ENCODE data around the gene PAK4.
A peak's percentile ranks its signal among the peaks of the same experiment; 100 is the strongest.
"Not testable (repeated sequence)": the region's sequence is repeated elsewhere in the genome, so short reads cannot be mapped to it uniquely, and the experiment has no call there.

PAK4 gene

DNA sequence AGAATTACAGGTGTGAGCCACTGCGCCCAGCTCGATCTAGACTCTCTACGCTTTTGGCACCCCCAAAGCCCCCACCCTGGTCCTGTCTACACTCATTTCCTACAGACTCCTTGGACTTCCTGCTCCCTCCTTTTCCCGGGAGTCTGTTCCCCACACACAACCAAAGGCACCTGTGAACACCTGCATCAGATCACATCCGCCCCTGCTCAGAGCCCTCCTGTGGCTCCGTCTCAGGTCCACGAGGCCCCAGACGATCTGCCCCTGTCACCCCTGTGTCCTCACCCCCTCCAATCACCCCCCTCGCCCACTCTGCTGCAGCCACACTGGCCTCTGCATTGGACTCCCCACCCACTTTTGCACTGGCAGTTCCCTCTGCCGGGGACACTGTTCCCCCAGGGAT, 12.4 kb upstream of the PAK4 start:
- H3K4me3 ChIP-seq (ENCODE audit: low read depth, low read length): no peak overlapping the region
- TF ChIP-seq, protein P1, sequence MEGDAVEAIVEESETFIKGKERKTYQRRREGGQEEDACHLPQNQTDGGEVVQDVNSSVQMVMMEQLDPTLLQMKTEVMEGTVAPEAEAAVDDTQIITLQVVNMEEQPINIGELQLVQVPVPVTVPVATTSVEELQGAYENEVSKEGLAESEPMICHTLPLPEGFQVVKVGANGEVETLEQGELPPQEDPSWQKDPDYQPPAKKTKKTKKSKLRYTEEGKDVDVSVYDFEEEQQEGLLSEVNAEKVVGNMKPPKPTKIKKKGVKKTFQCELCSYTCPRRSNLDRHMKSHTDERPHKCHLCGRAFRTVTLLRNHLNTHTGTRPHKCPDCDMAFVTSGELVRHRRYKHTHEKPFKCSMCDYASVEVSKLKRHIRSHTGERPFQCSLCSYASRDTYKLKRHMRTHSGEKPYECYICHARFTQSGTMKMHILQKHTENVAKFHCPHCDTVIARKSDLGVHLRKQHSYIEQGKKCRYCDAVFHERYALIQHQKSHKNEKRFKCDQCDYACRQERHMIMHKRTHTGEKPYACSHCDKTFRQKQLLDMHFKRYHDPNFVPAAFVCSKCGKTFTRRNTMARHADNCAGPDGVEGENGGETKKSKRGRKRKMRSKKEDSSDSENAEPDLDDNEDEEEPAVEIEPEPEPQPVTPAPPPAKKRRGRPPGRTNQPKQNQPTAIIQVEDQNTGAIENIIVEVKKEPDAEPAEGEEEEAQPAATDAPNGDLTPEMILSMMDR (IDR thresholded peaks at IDR 0.05; ENCODE audit: low read depth, low read length): no peak

DNA sequence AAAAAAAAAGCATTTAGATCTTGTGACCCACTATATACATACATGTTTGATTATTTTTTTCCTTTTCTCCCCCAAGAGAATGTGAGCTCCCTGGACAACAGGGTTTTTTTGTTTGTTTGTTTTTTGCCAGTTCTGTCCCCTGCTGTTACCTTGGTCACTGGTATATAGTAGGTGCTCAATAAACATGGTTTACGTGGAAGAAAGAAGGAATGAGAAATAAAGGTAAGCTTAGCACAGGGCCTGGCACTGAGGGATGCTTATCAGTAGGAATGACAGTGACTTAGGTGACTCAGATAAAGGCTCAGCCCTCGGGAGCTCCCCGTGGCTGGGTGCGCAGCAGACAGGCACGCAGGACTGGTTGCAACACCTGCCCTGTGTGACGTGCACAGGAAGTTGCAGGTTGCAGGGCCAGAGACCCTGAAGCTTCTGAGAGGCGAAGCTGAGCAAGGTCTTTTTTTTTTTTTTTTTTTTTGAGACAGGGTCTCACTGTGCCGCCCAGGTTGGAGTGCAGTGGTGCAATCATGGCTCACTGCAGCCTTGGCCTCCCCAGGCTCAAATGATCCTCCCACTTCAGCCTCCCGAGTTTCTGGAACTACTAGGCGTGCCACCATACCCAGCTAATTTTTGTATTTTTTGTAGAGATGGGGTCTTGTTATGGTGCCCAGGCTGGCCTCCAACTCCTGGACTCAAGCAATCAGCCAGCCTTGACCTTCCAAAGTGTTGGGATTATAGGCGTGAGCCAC, 10.3 kb upstream of the PAK4 start:
- no peak overlapping the region for H3K4me3 ChIP-seq (ENCODE audit: low read depth, low read length)
- TF ChIP-seq, protein P1 (IDR thresholded peaks at IDR 0.05; ENCODE audit: low read depth, low read length): no peak

DNA sequence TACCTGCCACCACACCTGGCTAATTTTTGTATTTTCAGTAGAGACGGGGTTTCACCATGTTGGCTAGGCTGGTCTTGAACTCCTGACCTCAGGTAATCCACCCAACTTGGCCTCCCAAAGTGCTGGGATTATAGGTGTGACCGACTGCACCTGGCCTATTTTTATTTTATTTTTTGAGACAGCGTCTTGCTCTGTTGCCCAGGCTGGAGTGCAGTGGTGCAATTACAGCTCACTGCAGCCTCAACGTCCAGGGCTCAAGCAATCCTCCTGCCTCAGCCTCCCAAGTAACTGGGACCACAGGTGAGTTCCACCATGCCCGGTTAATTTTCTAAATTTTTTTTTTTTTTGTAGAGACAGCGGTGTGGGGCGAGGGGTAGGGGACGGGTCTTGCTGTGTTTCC, 8.6 kb upstream of the PAK4 start:
- H3K4me3 ChIP-seq (ENCODE audit: low read depth, low read length): not testable (repeated sequence)

DNA sequence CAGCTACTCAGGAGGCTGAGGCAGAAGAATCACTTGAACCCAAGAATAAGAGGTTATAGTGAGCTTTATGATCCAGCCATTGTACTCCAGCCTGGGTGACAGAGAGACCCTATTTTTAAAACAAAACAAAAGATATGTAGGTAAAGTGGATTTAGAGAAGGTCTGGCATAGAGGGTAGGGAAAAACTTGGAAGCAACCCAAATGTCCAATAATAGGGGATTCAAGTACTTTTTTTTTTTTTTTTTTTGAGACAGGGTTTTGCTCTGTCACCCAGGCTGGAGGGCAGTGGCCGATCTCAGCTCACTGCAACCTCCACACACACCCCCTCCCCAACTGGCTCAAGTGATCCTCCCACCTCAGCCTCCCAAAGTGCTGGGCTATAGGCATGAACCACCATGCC, 5.8 kb upstream of the PAK4 start:
- TF ChIP-seq, protein P1 (IDR thresholded peaks at IDR 0.05; ENCODE audit: low read depth, low read length): no peak

DNA sequence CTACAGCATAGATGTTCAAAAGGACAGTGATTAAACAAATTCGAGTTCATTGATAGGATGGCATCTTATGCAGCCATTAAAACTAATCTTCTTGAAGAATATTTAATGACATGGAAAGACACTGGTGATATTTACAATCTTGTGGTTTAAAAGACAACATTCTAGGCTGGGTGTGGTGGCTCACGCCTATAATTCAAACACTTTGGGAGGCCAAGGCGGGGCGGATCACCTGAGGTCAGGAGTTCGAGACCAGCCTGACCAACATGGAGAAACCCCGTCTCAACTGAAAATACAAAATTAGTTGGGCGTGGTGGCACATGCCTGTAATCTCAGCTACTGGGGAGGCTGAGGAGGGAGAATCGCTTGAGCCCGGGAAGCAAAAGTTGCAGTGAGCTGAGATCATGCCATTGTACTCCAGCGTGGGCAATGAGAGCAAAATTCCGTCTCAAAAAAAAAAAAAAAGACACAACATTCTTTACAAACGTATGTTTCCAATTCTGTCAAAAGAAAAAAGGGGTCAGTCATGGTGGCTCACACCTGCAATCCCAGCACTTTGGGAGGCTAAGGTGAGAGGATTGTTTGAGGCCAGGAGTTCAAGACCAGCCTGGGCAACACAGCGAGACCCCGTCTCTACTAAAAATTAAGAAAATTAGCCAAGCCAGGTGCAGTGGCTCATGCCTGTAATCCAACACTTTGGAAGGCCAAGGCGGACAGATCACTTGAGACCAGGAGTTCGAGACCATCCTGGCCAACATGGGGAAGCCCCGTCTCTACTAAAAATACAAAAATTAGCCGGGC, 2.5 kb upstream of the PAK4 start:
- H3K4me3 ChIP-seq (ENCODE audit: low read depth, low read length): no peak overlapping the region

More for the DNA sequence above, 5.8 kb upstream of the PAK4 start:
- no peak overlapping the region for H3K4me3 ChIP-seq (ENCODE audit: low read depth, low read length)

DNA sequence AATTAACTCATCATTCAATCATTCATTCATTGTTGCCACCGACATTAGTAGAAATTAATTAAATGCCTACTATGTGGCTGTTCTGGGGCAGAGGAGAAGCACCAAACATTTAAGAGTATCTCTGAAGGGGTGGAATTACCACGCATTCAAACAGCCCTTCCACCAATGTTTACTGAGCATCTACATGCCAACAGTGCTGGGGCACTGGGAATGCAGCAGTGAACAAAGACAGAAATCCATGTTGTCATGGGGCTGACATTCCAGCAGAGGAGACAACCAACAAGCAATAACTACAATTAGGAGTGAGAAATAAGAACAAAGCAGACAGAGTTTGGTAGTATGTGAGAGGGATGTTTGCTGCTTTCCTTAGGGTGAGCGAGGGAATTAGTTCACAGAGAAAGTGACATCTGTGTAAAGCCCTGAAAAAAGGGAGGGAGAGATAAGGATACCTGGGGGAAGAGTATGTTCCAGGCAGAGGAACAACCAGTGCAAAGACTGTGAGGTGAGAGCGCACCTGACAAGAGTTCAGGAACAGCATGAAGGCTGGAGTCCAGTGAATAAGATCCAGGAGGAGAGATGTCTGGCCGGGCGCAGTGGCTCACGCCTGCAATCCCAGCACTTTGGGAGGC, 1.3 kb upstream of the PAK4 start:
- no peak overlapping the region for H3K4me3 ChIP-seq (ENCODE audit: low read depth, low read length)
- TF ChIP-seq, protein P1 (IDR thresholded peaks at IDR 0.05; ENCODE audit: low read depth, low read length): no peak

More for the DNA sequence above, 2.5 kb upstream of the PAK4 start:
- TF ChIP-seq, protein P1 (IDR thresholded peaks at IDR 0.05; ENCODE audit: low read depth, low read length): no peak

DNA sequence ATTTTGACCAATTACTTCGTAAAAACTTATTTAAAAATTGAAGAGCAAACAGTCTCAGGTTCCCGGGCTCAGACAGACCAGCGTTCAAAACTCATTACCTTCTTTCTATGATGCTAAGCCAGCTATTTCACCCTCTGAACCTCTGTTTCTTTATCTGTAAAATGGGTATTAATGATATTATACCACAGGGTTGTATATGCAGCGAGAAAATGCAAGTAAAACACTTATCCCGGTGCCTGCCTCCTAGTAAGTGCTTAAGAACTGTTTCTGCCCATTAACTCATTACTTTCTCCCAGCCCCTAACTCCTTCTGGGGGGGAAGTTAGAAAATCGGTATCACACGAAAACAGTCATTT, 410 bp upstream of the PAK4 start:
- H3K4me3 ChIP-seq (ENCODE audit: low read depth, low read length): peak overlapping the region; percentile 93
- TF ChIP-seq, protein P1 (IDR thresholded peaks at IDR 0.05; ENCODE audit: low read depth, low read length): no peak

Measured in WI38 (cell line).